A549 (cell line): Measurements from ENCODE around the gene ATN1.

Source experiments
- EP300 ChIP-seq, 2 experiments: fragments of >200 bp; sonication (Bioruptor Twin); formaldehyde crosslinking; IDR thresholded peaks; 2 replicates in 1 of 2; 3 replicates in 1 of 2; pipeline ENCODE4 v1.6.1; 2016 to 2017
- FOSL2 ChIP-seq, 2 experiments: fragments of 450-650 bp in 1 of 2; fragments of >200 bp in 1 of 2; sonication (Bioruptor Twin) in 1 of 2; formaldehyde crosslinking; IDR thresholded peaks; 2 replicates each; pipeline versions ENCODE4 v1.5.0 to v1.6.1; 2016 to 2020; ENCODE audit warnings: mild to moderate bottlenecking in 1 of 2, moderate library complexity in 1 of 2
- MAFK ChIP-seq: fragments of 450-650 bp; IDR thresholded peaks from 2 replicates; pipeline ENCODE4 v1.6.1; 2014; ENCODE audit not compliant: partially characterized antibody
- PHF8 ChIP-seq: fragments of 200-600 bp; sonication (generic); IDR thresholded peaks from 2 replicates; pipeline ENCODE4 v1.6.1; 2016; ENCODE audit warnings: low read depth, mild to moderate bottlenecking, antibody characterized with exemption, moderate library complexity, borderline replicate concordance
- POLR2A ChIP-seq: IDR thresholded peaks from 2 replicates; pipeline ENCODE4 v1.6.1; 2012; ENCODE audit warnings: mild to moderate bottlenecking, low read length
- RAD21 ChIP-seq, 2 experiments: fragments of >200 bp in 1 of 2; sonication (Bioruptor Twin) in 1 of 2; formaldehyde crosslinking in 1 of 2; IDR thresholded peaks in 1 of 2; conservative IDR thresholded peaks in 1 of 2; 2 replicates in 1 of 2; 3 replicates in 1 of 2; pipeline ENCODE4 v1.6.1; 2012 to 2018; ENCODE audit warnings: inconsistent platforms in 1 of 2
- RFX5 ChIP-seq: fragments of 450-650 bp; IDR thresholded peaks from 2 replicates; pipeline ENCODE4 v1.7.1; 2014; ENCODE audit warnings: antibody characterized with exemption, mild to moderate bottlenecking, moderate library complexity
- TF ChIP-seq, protein P1 (sequence below): fragments of >200 bp; sonication (Bioruptor Twin); formaldehyde crosslinking; IDR thresholded peaks from 3 replicates; pipeline ENCODE4 v1.5.1; 2016

DNA sequence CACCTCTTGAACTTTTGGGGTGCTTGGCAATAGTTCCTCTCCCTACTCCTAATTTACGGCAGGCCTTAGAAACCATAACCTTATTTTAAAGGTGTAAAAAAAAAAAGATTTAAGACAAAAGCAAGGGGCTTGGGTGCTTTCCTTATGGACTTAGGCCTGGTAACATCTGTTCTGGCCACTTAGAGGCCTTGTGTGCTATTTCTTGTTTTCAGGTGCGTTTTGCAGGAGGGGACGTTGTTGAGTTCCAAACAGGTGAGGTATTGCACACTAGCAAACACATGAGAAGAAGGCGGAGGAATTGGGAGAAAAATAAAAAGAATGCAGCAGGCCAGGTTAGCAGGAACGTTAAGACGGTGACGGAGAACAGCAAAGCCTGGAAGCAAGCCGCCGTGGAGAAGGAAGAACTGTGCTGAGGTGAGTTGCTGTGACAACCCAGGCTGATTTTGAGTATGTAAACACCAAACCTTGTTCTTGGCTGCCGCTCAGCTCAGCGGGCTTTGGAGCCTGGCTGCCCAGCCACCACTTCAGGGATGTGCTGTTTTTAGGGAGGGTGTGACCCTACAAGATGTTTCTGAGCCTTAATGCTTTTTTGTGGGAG lies 60.3 kb downstream of the ATN1 start:
- TF ChIP-seq FOSL2 (IDR thresholded peaks at IDR 0.05) (no peak), FOSL2 (CRISPR knock-in tag; IDR thresholded peaks at IDR 0.05) (no peak), PHF8 (no peak), POLR2A (no peak), MAFK (no peak), RAD21 (conservative IDR thresholded peaks at IDR 0.05 in 1 of 2, IDR thresholded peaks at IDR 0.05 in 1 of 2) (no peak), RFX5 (no peak), EP300 (IDR thresholded peaks at IDR 0.05) (no peak)
- TF ChIP-seq, protein P1, sequence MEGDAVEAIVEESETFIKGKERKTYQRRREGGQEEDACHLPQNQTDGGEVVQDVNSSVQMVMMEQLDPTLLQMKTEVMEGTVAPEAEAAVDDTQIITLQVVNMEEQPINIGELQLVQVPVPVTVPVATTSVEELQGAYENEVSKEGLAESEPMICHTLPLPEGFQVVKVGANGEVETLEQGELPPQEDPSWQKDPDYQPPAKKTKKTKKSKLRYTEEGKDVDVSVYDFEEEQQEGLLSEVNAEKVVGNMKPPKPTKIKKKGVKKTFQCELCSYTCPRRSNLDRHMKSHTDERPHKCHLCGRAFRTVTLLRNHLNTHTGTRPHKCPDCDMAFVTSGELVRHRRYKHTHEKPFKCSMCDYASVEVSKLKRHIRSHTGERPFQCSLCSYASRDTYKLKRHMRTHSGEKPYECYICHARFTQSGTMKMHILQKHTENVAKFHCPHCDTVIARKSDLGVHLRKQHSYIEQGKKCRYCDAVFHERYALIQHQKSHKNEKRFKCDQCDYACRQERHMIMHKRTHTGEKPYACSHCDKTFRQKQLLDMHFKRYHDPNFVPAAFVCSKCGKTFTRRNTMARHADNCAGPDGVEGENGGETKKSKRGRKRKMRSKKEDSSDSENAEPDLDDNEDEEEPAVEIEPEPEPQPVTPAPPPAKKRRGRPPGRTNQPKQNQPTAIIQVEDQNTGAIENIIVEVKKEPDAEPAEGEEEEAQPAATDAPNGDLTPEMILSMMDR = no peak
